GM20000 (cell line): ENCODE measurements around the gene FRMD5.

Experiments used
- DNase-seq: peaks from one replicate; pipeline ENCODE4 v3.0.0; 2012; ENCODE audit warnings: low spot score
- TF ChIP-seq, protein P1 (sequence below): IDR thresholded peaks from 2 replicates; pipeline ENCODE4 v1.5.1; 2012; ENCODE audit warnings: mild to moderate bottlenecking, control low read depth; ENCODE audit errors: extremely low read depth, missing control alignments

FRMD5 gene

GRCh38 chr15:43900996-43901395, 294.1 kb downstream of the FRMD5 start:
- TF ChIP-seq, protein P1, sequence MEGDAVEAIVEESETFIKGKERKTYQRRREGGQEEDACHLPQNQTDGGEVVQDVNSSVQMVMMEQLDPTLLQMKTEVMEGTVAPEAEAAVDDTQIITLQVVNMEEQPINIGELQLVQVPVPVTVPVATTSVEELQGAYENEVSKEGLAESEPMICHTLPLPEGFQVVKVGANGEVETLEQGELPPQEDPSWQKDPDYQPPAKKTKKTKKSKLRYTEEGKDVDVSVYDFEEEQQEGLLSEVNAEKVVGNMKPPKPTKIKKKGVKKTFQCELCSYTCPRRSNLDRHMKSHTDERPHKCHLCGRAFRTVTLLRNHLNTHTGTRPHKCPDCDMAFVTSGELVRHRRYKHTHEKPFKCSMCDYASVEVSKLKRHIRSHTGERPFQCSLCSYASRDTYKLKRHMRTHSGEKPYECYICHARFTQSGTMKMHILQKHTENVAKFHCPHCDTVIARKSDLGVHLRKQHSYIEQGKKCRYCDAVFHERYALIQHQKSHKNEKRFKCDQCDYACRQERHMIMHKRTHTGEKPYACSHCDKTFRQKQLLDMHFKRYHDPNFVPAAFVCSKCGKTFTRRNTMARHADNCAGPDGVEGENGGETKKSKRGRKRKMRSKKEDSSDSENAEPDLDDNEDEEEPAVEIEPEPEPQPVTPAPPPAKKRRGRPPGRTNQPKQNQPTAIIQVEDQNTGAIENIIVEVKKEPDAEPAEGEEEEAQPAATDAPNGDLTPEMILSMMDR: no peak
- DNase-seq: no peak

DNA sequence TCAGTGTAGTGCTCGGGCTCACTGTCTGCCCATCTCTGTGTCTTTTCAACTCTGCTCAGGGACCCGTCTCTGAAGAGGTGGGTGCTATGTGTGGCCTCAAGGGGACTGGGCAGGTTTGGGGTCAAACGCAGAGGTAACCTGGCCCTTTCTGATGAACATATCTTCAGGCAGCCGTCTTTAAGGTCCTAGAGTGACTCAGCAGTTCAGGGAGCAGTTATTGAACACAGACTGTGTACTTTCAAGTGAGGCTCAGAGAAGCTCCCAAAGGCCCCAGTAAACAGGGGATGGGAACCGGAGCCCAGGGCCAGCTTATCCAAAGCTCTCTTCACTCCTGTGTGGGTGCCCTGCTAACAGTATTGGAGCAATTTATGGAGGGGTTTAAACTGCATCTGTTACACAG, 295.1 kb downstream of the FRMD5 start:
- TF ChIP-seq, protein P1: no peak
- DNase-seq: no peak

GRCh38 chr15:43898891-43899290, 296.2 kb downstream of the FRMD5 start:
- DNase-seq: no peak
- TF ChIP-seq, protein P1: no peak

DNA sequence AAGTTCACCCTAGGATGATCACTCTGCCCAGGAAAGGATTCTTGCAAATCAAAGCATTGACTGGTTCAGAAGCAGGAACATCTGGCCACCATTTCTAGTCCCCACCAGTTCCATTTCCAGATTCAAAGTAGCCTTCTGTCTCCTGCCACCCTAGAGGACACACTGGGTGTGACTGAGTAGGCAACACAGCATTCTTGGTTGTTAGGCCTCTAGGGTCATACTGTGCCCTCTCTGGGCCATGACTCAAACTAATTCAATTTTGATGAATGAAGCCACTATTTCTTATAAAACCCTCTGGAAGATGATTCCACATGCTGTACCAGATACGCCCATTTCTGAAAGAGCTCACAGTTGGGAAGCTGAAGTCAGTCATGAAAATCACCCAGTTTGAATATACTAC, 298.5 kb downstream of the FRMD5 start:
- DNase-seq: no peak
- TF ChIP-seq, protein P1: no peak

DNA sequence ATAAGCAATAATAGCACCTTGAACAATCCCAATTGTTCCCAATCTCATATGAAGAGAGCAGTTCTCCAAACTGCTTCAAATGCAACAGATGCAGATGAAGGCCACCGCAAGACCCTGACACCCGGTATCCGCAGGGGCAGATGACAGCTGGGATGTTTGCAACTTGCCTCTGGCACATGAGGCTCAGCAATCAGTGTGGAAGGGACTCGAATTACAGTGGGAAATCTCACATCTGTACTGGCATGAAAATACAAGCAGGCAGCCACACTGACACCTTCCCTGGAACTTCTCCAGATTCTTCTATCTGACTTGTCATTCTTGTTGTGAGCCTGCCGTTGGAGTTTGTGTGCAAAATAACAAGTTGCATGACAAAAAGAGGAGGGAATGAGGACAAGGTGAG, 299.5 kb downstream of the FRMD5 start:
- TF ChIP-seq, protein P1: no peak
- no peak for DNase-seq

DNA sequence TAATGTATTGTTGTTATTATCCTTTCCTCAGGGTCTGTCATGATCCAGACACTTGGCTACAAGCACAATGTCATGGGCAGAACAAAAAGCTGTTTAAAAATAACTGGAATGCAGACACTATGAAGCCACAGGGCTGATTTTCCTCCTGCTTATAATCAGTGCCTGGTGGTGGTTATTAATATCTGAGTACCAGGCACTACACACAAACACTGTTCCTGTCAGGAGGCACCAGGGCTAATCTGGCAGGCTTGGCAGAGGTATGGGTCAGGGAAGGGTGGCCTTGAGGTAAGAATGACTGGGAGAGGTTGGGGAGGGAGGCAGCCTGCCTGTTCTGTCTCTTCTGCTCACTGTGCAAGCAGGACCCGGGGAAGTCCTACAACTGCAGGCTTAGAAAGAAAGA, 301.1 kb downstream of the FRMD5 start:
- no peak for DNase-seq
- TF ChIP-seq, protein P1: no peak

GRCh38 chr15:43889042-43889441, 306.0 kb downstream of the FRMD5 start:
- DNase-seq: no peak
- TF ChIP-seq, protein P1: no peak
